H1 (cell line): ENCODE data around the gene EMC6. TPM values are rescaled to one million over a fixed set of nuclear protein-coding genes. Genes with fewer than 3 reads are reported as not detected.

Experiments used
- KDM4A ChIP-seq: IDR thresholded peaks from one replicate; pipeline ENCODE4 v1.7.1; 2012; ENCODE audit warnings: low read depth, mild to moderate bottlenecking, moderate library complexity, low read length, inconsistent platforms; ENCODE audit not compliant: severe bottlenecking
- RAD21 ChIP-seq, 2 experiments: IDR thresholded peaks in 1 of 2; conservative IDR thresholded peaks in 1 of 2; 2 replicates each; pipeline ENCODE4 v1.6.1; 2011; ENCODE audit warnings: low read depth in 2 of 2, low read length in 2 of 2, improper control_type of control experiment in 1 of 2, inconsistent platforms in 1 of 2, mild to moderate bottlenecking in 1 of 2, moderate library complexity in 1 of 2
- RBBP5 ChIP-seq: IDR thresholded peaks from 2 replicates; pipeline ENCODE4 v1.7.1; 2012; ENCODE audit warnings: low read depth, mild to moderate bottlenecking, inconsistent platforms, low read length, moderate library complexity, borderline replicate concordance
- SAP30 ChIP-seq: fragments of 300-600 bp; sonication (generic); IDR thresholded peaks from 2 replicates; pipeline ENCODE4 v1.7.1; 2012; ENCODE audit warnings: low read length, moderate library complexity, mild to moderate bottlenecking, inconsistent platforms; ENCODE audit not compliant: insufficient read depth, insufficient replicate concordance
- SIX5 ChIP-seq: IDR thresholded peaks from 2 replicates; pipeline ENCODE4 v1.6.1; 2011; ENCODE audit warnings: mild to moderate bottlenecking, low read depth, low read length
- SP1 ChIP-seq: IDR thresholded peaks from 2 replicates; pipeline ENCODE4 v1.6.1; 2011; ENCODE audit warnings: low read depth, low read length
- YY1 ChIP-seq: IDR thresholded peaks from 2 replicates; pipeline ENCODE4 v1.6.1; 2011; ENCODE audit warnings: low read depth, mild to moderate bottlenecking, low read length
- ZNF274 ChIP-seq: IDR thresholded peaks from 2 replicates; pipeline ENCODE4 v1.7.0; 2012; ENCODE audit warnings: low read length, borderline replicate concordance; ENCODE audit errors: extremely low read depth
- polyA plus RNA-seq, 7 experiments: library from polyadenylated mRNA; depleted of rRNA in 3 of 7; stranded (reverse) in 5 of 7; unstranded in 2 of 7; fragments of >200 nt in 5 of 7; fragments of 200-250 nt in 2 of 7; gene quantifications; 1 replicate in 5 of 7; 2 replicates in 1 of 7; 4 replicates in 1 of 7; pipeline versions ENCODE4 v1.2.1 to v1.2.3, GENCODE V29; 2011 to 2013; ENCODE audit warnings: missing spikeins in 2 of 7, mixed read lengths in 2 of 7
- total RNA-seq: library from RNA; stranded (reverse); fragmentation: NEBNext Ultra II Directional; extraction: Animal tissue kit (Norgen Biotek cat#: 25700); gene quantifications from 2 replicates; pipeline ENCODE4 v1.2.1, GENCODE V29; 2021

The EMC6 gene
- total and polyA plus RNA-seq, 2 of the 8 experiments (the other 6 are each of a cell fraction or from before 2014, with no cell fraction given), result 81.5 to 193 TPM

DNA sequence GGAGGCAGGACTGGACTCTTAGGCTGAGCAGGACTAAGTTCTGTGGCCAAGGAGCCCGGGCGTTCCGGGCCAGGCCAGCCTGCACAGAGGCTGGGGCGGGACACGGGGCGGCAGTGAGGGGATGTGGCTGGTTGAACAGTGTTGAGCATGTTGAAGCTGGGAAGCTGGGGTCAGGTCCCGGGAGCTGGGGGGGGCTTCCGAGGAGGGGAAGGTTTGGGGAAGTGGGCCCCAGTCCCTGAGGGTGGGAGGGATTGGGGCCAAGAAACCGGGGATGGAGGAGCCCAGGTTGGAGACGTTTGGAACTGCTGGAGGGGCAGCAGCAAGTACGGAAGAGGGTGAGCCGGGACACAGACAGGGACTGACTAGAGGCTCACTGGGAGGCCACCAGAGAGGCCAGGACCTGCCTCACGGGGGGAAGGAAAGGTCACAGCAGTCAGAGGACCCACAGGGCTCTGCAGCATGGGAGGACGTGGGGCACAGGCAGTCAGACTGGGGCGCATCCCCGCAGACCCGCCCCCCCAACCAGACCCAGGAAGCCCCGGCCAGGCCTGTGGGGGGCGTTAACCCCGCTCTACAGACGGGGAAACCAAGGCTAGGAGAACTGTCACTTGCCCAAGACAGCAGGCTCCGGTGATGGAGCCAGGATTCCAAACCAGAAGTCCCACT lies 9.7 kb upstream of the EMC6 start (continued):
- TF ChIP-seq KDM4A (no peak), SIX5 (no peak), RAD21 (IDR thresholded peaks at IDR 0.05 in 1 of 2, conservative IDR thresholded peaks at IDR 0.05 in 1 of 2; ENCODE audit: low read depth in 2 of 2, low read length in 2 of 2) (no peak), SAP30 (no peak), SP1 (no peak), ZNF274 (no peak), RBBP5 (no peak), YY1 (no peak)
- TF ChIP-seq, all 59 proteins: peak for 0
